ENCODE results near the gene BET1L. TPM values are rescaled to one million over a fixed set of nuclear protein-coding genes. Genes with fewer than 3 reads are reported as not detected.
"Not testable (repeated sequence)": the region's sequence is repeated elsewhere in the genome, so short reads cannot be mapped to it uniquely, and the experiment has no call there.

BET1L gene
- total RNA-seq, 1 donor from 2014 or later: 16.3 TPM

DNA sequence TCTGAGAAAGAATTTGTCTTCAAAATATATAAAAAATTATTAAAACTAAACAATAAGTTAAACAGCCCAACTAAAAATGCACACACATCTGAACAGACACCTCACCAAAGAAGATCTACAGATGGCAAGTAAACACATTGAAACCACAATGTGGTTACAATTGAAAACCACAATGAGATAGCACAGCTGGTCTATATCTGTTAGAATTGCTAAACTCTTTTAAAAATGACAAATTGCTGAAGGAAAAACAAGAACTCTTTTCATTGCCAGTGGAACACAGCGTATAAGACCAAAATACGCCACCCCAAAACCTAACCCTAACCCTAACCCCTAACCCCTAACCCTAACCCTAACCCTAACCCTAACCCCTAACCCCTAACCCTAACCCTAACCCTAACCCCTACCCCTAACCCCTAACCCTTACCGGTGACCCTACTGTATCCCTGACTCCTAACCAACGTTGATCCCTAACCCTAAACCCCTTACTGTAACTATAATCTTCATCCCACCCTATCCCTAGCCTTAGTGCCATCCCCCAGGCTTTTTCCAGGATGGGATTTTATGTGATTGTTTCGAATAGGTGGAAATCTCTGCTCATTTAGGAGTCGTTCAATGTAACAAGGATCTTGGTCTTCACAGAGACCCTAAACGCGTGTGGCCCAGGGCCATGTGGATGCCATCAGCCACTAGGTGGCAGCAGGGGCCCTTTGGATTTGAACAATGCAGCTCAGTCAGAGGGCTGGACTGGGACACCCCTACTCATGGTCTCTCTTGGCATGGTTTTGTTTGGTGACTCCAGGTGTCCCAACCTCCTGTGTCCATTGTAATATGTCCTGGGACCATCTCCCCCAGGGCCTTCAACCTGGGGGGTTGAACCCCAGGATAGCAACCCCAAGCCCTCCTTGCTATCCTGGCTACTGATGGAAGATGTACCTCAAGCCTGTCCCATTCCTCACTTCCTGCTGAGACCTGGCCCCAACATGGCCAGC is 15.4 kb downstream of the BET1L start:
- not testable (repeated sequence) for H3K36me3 ChIP-seq (ENCODE audit: control insufficient read depth, insufficient read depth, low read length); DNase-seq (ENCODE audit: low read depth); H3K27me3 ChIP-seq (ENCODE audit: control insufficient read depth, insufficient read depth, low read length); H3K4me3 ChIP-seq (ENCODE audit: low read depth, low read length)
- peak; percentile 55 for FAIRE-seq
- TF ChIP-seq, protein P1, sequence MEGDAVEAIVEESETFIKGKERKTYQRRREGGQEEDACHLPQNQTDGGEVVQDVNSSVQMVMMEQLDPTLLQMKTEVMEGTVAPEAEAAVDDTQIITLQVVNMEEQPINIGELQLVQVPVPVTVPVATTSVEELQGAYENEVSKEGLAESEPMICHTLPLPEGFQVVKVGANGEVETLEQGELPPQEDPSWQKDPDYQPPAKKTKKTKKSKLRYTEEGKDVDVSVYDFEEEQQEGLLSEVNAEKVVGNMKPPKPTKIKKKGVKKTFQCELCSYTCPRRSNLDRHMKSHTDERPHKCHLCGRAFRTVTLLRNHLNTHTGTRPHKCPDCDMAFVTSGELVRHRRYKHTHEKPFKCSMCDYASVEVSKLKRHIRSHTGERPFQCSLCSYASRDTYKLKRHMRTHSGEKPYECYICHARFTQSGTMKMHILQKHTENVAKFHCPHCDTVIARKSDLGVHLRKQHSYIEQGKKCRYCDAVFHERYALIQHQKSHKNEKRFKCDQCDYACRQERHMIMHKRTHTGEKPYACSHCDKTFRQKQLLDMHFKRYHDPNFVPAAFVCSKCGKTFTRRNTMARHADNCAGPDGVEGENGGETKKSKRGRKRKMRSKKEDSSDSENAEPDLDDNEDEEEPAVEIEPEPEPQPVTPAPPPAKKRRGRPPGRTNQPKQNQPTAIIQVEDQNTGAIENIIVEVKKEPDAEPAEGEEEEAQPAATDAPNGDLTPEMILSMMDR (IDR thresholded peaks at IDR 0.05; ENCODE audit: insufficient read depth, low read length, severe bottlenecking): peak; percentile 24

DNA sequence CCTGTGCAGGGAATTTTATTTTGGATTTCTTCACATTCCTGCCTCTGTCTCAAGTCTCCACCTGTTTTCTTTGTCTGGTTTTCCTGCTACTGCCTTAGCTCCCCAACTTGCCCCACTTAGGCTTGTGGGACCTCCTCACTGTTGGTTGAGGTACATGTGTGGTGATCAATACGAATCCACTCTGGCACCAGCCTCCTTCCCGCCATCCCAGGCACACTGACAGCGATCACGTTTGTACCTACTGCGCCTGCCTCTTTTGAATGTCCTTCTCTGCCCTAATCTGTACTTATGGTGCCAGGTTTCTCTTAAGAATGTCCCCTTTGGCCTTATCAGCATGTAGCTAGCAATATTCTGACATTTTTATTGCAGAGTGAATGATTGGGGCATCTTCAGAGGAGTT is 16.7 kb downstream of the BET1L start:
- H3K4me3 ChIP-seq (ENCODE audit: low read depth, low read length); DNase-seq (ENCODE audit: low read depth); H3K27me3 ChIP-seq (ENCODE audit: control insufficient read depth, insufficient read depth, low read length); H3K36me3 ChIP-seq (ENCODE audit: control insufficient read depth, insufficient read depth, low read length); FAIRE-seq: not testable (repeated sequence)

DNA sequence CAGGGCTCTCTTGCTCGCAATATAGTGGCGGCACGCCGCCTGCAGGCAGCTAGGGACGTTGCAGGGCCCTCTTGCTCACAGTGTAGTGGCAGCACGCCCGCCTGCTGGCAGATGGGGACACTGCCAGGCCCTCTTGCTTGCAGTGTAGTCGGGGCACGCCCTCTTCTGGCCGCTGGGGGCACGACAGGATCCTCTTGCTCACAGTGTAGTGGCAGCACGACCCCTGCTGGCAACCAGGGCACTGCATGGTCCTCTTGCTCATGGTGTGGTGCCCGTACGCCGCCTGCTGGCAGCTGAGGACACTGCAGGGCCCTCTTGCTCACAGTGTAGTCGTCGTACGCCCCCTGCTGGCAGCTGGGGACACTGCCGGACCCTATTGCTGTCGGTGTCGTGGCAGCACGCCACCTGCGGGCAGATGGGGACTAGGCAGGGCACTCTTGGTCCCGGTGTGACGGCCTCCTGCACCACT is 17.3 kb downstream of the BET1L start:
- DNase-seq (ENCODE audit: low read depth); H3K27me3 ChIP-seq (ENCODE audit: control insufficient read depth, insufficient read depth, low read length); H3K4me3 ChIP-seq (ENCODE audit: low read depth, low read length); FAIRE-seq; H3K36me3 ChIP-seq (ENCODE audit: control insufficient read depth, insufficient read depth, low read length): not testable (repeated sequence)

DNA sequence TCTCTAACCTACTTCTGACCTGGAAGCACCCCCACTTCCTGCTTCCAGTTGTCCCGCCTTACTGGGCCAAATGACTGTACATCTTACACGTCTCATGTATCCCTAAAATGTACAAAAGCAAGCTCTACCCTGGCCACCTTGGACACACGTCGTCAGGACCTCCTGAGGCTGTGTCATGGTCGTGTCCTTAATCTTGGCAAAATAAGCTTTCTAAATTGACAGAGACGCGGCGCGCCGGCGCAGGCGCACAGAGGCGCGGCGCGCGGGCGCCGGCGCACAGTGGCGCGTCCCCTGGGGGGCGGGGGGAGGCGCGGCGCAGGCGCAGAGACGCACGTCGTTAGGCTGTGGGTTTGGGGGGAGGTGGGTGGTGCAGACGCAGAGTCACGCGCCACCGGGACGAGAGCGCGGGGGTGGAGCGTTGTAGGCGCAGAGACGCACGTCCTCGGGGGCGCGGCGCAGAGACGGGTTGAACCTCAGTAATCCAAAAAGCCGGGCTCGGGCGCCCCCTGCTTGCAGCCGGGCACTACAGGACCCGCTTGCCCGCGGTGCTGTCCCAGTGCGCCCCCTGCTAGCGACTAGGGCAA is 17.9 kb downstream of the BET1L start:
- H3K27me3 ChIP-seq (ENCODE audit: control insufficient read depth, insufficient read depth, low read length); H3K4me3 ChIP-seq (ENCODE audit: low read depth, low read length); H3K36me3 ChIP-seq (ENCODE audit: control insufficient read depth, insufficient read depth, low read length); FAIRE-seq; DNase-seq (ENCODE audit: low read depth): not testable (repeated sequence)

DNA sequence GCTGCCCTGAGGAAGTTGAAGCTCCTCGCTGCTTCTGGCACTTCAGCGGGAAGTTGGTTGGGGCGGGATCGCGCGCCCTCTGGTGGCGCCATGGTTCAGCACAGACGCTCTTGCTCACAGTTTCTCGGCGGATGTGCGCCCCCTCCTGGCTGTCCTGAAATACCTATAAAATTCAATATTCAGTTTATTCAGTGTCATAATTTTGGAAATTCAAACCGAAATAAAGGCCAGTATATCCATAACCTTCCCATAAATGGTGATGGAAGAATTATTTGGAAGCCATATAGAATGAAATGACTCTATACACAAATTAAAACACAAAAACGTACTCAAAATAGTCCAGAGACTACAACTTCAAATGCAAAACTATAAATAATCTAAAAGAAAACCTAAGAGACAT is 27.0 kb downstream of the BET1L start:
- not testable (repeated sequence) for FAIRE-seq; H3K27me3 ChIP-seq (ENCODE audit: control insufficient read depth, insufficient read depth, low read length); H3K4me3 ChIP-seq (ENCODE audit: low read depth, low read length); H3K36me3 ChIP-seq (ENCODE audit: control insufficient read depth, insufficient read depth, low read length); DNase-seq (ENCODE audit: low read depth)

Other genes starting within 250 kb of the BET1L start
- gene SCGB1C1, start 14.3 kb downstream of the BET1L start, total RNA-seq: not detected in 2 replicates
- 106 and 170 TPM in 2 replicates for gene RIC8A, start 309 bp upstream of the BET1L start, total RNA-seq
- gene SIRT3, start 28.9 kb upstream of the BET1L start, total RNA-seq: 7.9 and 9.9 TPM in 2 replicates
- 146 and 171 TPM in 2 replicates for gene PSMD13, start 29.6 kb upstream of the BET1L start, total RNA-seq
- not detected in 2 replicates for gene NLRP6, start 71.0 kb upstream of the BET1L start, total RNA-seq
- gene PGGHG, start 81.7 kb upstream of the BET1L start, total RNA-seq: 1.7 and 3.2 TPM in 2 replicates
- not detected in 2 replicates for gene IFITM5, start 92.1 kb upstream of the BET1L start, total RNA-seq
- 1.4 and 3.7 TPM in 2 replicates for gene IFITM2, start 100.4 kb upstream of the BET1L start, total RNA-seq
- 1.2 and 1.8 TPM in 2 replicates for gene IFITM1, start 106.6 kb upstream of the BET1L start, total RNA-seq
- 4.5 and 14.5 TPM in 2 replicates for gene IFITM3, start 113.5 kb upstream of the BET1L start, total RNA-seq
- gene B4GALNT4, start 162.1 kb upstream of the BET1L start, total RNA-seq: 10.8 and 11.4 TPM in 2 replicates
- 231 and 328 TPM in 2 replicates for gene PKP3, start 186.8 kb upstream of the BET1L start, total RNA-seq
- gene SIGIRR, start 207.6 kb upstream of the BET1L start, total RNA-seq: 15.9 and 24.7 TPM in 2 replicates
- gene ANO9, start 234.6 kb upstream of the BET1L start, total RNA-seq: 7.4 and 9.2 TPM in 2 replicates
- gene PTDSS2, start 242.9 kb upstream of the BET1L start, total RNA-seq: 26.3 and 29.4 TPM in 2 replicates

Data from bronchial epithelial cell (primary cell).